ENCODE measurements around the gene EIF2S2. TPM values are rescaled to one million over a fixed set of nuclear protein-coding genes. Genes with fewer than 3 reads are reported as not detected.
A peak's percentile ranks its signal among the peaks of the same experiment; 100 is the strongest.

The EIF2S2 gene
- total RNA-seq, 1 donor from 2014 or later = 56.0 TPM

DNA sequence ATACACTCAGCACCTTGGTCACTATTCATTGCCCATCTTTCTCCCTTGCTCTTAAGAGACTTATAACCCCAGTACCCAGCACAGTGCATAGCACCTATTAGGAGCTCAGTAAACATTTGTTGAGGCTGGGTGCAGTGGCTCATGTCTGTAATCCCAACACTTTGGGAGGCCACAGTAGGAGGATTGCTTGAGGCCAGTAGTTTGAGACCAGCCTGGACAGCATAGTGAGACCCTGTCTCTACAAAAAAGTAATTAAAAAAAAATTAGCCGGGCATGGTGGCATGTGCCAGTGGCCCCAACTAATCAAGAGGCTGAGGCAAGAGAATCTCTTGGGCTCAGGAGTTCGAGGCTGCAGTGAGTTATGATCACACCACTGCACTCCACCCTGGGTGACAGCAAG is 8.2 kb upstream of the EIF2S2 start:
- no peak for ATAC-seq

DNA sequence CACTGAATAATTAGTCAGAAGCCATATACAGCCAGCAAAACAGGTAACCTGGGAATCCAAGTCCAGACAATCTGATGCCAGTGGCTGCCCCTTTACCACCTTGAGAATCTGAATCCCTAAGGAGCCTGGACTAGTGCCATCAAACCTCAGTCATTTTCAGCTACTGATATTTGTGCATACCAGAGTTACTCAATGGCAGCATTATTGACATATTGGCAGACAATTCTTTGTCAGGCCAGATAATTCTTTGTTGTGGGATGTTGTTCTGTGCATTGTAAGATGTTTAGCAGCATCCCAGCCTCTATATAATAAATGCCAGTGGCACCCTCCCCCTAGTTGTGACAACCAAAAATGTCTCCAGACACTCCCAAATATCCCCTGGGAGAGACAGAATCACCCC is 3.2 kb upstream of the EIF2S2 start:
- ATAC-seq = no peak

DNA sequence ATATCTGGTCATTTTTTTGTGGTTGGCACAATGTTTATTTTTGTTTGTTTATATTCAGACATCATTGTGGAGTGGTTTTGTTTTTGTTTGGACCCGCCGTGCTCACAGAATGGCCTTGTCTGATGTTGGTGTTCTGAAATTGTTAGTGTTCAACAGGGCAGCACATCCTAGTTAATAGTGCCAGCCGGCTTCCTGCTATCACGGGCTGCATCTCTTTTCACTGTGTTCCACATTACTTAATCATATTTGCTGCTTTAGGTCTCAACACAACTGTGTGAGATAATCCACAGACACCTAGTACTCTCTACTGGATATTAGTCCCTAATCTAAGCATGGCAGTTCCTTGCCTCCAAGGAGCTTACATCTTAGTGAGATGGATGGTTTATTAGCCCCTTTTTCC is 2.8 kb upstream of the EIF2S2 start:
- no peak for ATAC-seq

DNA sequence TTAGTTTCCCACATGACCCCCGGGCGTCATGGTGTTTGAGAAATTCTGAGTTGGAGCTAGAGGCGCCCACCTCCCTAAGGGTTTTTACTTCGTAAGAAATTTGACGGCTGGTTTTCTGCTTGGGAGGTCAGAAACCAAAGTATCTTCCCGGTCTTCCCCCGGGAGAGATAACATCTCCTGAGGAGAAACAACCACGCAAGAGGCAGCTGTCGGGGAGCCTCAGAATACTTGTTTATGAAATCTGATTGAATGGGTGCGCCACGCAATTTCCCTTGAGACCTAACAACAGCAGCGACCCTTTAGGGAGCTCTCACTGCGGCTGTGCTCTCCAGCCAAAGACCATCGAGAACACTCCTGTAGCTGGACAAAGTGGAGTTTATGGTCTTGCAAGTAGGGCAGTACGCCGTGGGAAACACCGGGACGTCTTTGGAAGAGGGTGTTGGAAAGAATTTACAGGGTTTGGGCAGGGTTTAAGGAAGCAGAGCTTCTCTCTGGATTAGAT is 608 bp upstream of the EIF2S2 start:
- peak; percentile 1 for ATAC-seq

DNA sequence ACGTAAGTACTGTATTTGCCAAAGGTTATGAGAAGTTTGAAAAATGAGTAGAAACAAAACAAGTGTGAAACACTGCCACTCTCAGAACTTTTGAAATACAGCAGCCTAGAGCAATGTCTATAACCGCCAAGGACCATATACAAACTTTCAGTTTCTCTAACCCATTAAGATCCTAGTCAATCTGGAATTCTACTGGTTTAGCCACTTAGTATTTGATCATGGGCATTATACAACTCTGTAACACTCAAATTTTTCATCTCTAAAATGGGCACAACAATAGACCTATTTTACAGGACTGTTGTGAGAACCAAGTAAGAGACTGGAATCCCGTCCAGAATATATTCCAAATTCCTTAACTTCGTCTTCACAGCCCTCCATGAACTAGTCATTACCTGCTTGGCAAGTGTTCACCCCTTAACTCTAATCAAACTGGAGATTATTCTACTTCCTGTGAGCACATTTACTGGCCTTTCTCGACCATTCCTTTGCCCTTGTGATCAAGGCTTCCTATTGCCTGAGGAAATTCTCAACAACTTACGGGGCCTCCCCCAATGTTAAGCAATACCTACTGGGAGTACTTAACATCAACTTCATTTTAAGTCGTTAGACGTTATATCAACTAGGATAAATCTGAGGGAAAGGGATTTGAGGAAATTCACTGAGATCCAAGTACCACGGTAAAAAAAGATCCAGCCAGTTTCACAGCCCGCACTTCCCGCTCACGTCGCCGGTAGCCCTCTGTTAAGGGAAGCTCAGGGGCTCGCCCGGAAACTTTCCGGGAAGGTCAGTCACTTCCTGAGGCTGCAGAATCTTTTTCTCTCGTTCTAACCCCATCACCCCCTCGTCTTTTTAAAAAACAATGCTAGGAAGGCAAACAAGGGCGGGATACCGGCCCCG is 1.1 kb downstream of the EIF2S2 start:
- peak; percentile 1 for ATAC-seq

DNA sequence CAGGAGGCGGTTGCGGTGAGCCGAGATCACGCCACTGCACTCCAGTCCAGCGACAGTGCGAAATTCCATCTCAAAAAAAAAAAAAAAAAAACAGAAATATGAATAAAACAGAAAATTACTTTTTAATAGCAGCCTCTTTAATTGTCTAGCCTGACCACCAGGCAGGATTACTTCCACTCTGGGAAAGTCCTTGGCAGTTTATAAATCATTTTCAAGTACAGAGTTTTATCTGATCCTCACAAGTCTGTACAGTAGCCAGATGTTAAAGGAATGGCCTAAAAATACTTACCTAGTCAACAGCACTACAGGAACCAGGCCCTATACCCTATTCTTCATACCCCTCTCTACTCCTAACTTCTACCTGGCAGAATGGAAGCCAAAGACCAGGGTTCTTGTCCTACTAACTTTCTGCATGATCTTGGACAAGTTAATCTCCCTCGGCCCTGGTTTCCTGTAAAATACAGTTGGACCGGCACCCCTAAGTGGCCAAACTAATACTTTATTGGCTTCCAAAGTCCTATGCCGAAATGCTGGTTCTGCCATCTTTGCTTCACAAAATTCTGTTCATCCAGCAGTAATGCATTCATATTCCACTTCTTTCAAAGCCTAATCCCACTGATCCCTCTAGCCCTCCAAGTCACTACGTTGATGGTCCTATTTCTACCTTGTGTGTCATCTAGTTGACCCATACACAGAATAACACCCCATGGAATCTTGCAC is 1.9 kb downstream of the EIF2S2 start:
- ATAC-seq = no peak

DNA sequence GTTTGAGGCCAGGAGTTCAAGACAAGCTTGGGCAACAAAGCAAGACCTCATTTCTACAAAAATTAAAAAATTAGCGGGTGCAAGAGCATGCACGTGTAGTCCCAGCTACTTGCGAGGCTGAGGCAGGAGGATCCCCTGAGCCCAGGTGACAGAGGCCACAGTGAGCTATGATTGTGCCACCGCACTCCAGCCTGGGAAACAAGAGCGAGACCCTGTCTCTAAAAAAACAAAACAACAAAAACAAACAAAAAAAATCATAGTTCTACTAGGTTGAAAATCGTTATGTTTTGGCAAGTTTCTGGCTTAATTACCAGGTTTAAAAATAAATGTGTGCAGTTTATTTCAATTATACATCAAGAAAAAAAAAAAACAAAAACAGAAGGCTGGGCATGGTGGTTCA is 2.6 kb downstream of the EIF2S2 start:
- no peak for ATAC-seq

DNA sequence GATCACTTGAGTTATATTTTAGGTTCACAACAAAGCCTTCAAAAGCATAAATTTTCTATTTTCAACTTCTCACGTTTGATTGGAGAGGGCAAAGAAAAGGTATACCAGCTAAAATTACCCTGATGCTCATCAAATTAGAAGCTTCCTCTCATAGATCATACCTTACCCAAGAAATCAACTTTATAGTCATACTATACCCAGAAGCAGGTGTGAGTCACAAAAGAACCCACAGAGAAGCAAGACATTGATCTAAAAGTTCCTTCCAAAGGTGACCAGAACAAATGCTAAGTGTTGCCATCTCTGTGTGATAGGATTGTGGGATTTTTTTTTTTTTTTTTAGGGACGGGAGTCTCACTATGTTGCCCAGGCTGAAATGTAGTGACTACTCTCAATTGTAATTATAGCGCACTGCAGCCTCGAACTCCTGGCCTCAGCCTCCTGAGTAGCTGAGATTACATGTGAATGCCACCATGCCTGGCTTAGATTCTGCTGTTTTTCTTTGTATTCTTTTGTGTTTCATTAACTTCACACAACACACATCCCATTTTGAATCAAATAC is 3.3 kb downstream of the EIF2S2 start:
- ATAC-seq = no peak

DNA sequence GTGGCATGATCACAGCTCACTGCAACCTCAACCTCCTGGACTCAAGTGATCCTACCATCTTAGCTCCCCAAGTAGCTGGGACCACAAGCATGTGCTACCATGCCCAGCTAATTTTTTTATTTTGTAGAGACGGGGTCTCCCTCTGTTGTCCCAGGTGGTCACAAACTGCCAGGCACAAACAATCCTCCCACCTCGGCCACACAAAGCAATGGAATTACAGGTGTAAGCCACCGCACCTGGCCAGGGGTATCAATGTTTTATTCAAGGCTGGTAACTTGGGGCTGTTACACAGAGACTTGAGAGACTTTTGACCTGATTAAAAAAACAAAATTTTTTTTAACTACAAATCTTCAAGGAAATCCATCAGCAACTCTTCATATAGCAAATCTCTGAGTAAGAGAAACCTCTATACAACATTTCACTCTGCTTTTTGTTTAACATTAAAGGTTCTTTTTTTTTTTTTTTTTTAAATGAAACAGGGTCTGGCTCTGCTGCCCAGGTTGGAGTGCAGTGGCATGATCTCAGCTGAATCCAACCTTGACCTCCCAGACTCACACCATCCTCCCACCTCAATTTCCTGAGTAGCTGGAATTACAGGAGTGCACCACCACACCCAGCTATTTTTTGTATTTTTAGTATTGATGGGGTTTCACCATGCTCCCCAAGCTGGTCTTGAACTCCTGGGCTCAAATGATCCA is 5.9 kb downstream of the EIF2S2 start:
- ATAC-seq = no peak

DNA sequence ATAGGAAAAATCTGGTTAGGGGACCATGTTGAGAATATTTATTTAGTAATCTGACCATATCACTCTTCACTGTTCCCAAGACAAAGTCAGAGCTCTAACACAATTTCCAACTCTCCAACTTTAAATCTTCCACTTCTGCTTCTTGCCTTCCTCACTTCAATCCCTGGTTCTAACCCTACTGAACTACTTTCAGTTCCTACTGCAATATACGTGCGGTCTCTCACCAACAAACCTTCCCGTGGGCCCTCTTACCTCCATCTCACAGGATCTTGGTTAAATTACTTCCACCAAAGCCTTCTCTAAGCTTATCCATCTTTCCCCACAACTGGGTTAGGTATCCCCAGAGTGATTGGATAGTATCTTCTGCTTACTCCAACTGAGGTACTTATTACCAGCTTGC is 8.0 kb downstream of the EIF2S2 start:
- ATAC-seq = no peak

DNA sequence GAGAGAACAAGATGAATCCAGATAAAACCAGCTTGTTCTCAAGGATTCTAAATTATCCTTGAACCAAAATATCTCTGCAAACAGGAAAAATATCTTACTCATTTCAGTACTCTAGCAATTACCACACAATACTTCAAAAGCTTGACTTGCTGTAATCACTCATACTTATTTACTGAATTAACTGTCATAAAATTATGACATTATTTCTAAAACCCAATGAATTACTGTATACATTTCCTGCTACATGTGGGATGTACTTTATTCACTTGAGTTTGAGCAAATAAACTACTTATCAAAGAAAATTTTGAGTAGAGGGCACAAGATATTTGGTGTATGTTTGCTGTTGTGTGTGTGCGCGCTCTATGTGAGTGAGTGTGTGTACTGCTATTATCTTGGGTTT is 9.7 kb downstream of the EIF2S2 start:
- no peak for ATAC-seq

DNA sequence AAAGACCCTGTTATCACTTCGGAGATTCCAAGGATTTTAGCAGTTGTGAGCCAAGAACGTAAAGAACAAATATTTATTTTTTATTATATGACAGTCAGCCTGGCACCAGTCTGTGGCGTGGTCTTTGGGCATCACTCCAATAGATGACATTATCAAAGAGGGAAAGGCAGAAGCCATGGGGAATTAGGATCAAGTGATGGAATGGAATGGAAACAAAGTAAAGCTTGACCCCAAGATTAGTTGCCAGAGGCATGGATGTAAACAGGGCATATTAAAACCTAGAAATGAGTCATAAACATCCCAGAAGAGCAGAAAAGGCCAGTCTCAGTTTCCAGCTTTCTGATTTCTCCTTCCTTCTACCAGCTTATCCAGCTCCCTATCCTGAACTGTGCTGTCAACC is 11.5 kb downstream of the EIF2S2 start:
- no peak for ATAC-seq

DNA sequence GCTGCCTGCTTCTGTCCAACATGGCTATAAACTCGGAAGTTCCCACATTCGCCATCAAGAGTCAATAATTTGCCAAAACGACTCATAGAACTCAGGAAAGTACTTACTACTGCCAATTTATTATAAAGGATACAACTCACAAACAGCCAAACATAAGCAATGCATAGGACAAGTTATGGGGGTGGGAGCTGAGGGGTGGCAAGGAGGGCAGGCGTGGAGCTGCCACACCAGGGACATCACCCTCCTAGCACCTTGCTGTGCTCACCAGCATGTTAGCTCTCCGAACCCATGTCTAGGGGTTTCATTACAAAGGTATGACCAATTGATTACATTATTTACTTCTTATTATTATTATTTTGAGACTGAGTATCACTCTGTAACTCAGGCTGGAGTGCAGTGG is 12.4 kb downstream of the EIF2S2 start:
- ATAC-seq = no peak

DNA sequence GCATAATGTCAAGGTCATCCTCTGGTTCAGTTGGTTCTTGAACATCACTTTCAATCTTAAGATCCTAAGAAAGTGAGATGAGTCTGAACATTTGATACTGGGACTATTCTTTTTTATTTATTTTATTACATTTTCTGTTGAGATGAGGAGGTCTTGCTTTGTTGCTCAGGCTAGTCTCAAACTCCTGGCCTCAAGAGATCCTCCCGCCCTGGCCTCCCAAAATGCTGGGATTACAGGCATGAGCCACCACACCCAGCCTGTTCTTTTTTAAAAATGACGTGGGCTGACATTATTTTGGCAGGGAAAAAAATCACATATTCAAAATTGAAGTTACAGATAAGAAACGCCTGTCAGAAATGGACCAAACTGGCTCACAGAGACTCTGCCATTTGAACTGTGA is 13.5 kb downstream of the EIF2S2 start:
- ATAC-seq = no peak

DNA sequence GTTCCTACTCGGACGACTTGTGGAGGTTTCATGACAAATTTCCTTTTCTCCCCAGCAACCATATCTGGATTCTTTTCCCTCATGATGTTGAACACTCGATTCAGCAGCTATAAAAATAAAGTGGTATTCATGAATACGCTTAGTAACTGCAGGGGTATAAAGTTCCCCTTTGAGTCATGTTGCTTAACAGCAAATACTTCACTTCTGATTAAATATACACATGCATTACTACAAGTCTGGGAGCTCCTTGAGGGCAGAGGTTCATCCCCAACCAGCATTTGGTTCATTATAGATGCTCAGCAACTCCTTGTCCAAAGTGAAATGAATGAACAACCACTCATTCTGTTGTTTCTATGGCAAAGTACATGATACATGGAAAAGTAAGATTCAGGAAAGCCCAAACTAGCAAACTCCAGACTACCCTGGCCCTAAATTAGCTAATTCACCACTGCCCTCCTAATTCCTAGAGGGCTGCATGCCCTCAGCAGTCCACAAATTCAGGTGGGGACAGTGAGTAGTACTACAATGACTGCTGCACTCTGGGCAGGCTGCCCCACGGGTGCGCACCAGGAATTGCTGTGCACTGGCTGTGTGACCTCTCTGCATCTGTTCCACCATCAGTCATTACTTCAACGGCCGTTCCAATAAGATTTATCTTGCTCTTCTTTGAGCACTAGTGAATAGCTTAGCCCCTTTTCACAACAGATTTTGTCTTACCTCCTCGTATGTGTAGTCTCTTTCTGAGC is 15.2 kb downstream of the EIF2S2 start:
- no peak for ATAC-seq

DNA sequence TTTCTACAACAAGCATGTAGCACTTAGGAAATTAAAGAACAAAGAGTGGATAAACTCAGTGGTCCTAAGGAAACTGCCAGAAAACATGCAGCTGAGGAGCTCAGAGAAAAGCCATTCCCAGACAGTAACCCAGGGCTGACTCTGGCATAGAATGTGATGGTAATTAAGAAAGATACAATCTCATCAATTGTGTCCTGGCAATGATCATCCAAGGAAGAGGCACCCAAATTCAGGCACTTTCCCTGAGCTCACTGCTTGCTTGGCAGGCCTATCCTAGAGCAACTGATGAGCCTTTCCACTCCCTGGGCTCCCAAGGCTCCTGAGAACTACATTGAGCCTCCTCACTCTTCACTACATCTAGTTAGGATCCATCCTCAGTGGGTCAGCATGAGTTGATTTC is 16.2 kb downstream of the EIF2S2 start:
- ATAC-seq = peak; percentile 15

DNA sequence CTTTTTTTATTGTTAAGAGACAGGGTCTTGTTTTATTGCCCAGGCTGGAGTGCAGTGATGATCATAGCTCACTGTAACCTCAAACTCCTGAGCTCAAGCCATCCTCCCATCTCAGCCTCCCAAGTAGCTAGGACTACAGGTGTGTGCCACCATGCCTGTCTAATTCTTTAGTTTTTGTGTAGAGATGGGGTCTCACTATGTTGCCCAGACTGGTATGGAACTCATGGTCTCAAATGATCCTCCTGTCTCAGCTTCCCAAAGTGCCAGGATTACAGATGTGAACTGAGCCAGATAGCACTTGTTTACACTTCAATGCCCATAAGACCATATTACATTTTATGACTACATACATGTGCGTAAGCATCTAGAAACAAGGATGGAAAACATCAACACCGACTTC is 18.1 kb downstream of the EIF2S2 start:
- no peak for ATAC-seq

DNA sequence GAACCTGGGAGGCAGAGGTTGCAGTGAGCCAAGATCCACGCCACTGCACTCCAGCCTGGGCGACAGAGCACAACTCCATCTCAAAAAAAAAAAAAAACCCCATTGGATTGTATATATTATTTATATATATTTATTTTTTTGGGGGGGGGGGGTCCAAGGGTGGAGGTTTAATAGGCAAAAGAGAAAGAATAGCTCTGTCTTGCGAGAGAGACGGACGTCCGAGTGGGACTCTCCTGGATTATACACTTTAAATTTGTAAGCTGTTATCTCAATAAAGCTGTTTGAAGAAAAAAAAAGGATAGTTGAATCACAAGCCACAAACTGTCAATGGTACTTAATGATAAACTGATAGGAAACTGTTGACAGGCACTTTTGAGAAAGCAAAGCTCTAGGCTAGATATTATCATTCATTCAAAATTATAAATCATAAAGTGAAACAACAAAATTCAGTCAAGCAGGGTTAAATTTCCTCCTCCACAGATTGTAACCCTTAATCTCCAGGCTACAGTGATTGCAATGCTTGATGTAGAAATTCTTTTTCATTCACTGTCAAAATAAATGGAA is 20.3 kb downstream of the EIF2S2 start:
- ATAC-seq = no peak

DNA sequence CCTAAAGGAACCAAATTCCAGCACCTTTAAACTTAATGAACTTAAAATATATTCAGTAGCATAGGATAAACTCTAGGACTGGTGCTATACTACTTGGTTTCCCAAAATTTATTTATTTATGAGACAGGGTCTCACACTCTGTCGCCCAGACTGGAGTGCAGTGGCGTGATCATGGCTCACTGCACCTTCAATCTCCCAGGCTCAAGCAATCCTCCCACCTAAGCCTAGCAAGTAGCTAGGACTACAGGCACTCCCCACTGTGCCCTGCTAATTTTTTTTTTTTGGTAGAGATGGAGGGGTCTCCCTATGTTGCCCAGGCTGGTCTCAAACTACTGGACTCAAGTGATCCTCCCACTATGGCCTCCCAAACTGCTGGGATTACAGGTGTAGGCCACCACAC is 21.4 kb downstream of the EIF2S2 start:
- no peak for ATAC-seq

DNA sequence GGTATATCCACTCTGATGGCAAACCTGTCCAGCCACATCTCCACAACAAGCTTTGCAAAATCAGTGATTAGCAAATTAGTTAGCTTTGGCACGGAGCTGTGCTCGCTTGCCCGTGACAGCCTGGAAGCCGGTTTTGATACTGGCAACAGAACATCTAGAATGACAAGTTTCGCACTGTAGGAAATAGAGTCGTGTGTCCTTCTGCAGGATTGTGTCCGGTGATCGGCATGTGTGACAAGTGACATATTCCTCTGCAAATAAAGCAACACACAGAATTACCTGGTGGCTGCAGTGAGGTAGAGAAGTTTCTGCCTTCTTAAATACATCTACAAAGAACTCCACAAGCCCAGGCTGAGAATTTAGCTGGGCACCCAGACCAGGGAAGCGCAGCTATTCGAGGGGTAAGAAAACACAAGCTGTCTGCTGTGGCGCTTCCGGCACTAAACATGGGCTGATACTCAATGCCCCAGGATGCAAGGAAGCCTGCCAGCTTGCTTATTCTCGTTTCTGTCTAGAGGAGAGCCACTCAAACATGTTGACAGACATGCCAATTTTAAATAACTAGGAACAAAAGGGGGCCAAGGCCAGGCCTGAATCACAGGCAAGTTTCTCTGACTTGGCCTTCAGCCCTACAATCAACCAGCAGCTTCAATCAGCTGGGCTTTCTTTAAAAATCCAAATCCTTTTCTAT is 22.2 kb downstream of the EIF2S2 start:
- peak; percentile 37 for ATAC-seq

DNA sequence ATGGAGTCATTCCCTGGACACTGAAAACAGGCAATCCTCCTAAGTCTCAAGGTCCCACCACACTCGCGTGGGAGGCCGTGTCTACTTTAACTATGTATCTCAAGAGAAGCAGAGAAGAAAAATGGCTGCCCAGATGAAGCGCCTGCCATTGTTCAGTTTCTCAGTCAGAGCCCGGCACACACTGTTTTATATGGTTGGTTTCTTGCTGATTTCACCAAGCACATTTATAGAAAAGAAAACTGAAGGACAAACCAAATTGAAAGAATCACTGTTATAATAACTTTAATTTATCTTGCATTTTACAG is 22.9 kb downstream of the EIF2S2 start:
- ATAC-seq = no peak
